Fibroblast of the aortic adventitia (primary cell): ENCODE results near the gene COL6A5. TPM values are rescaled to one million over a fixed set of nuclear protein-coding genes. Genes with fewer than 3 reads are reported as not detected.
"Not testable (repeated sequence)": the region's sequence is repeated elsewhere in the genome, so short reads cannot be mapped to it uniquely, and the experiment has no call there.

Experiments used
- DNase-seq: peaks from one replicate; pipeline ENCODE4 v3.0.0-alpha.2; 2010; ENCODE audit warnings: low read depth
- H3K4me3 ChIP-seq: 2 replicates; pipeline ENCODE4 v1.5.1; 2011; ENCODE audit warnings: low read depth, mild to moderate bottlenecking, control low read depth, low read length, moderate library complexity
- CTCF ChIP-seq: IDR thresholded peaks from 2 replicates; pipeline ENCODE4 v1.5.1; 2011; ENCODE audit warnings: mild to moderate bottlenecking, low read length, control low read depth, inconsistent platforms; ENCODE audit not compliant: insufficient read depth
- total RNA-seq: library from RNA; depleted of rRNA; stranded (reverse); fragments of >200 nt; gene quantifications from 2 replicates; pipeline ENCODE4 v1.2.3, GENCODE V29; 2012; ENCODE audit warnings: low replicate concordance

COL6A5 gene
- total RNA-seq, 1 donor, result under 0.01 TPM

GRCh38 chr3:130395916-130396315 lies 50.4 kb downstream of the COL6A5 start:
- H3K4me3 ChIP-seq, result no peak overlapping the region
- no peak for TF ChIP-seq CTCF
- DNase-seq, result no peak

GRCh38 chr3:130404401-130404800 lies 58.9 kb downstream of the COL6A5 start:
- H3K4me3 ChIP-seq, result no peak overlapping the region
- no peak for DNase-seq
- no peak for TF ChIP-seq CTCF

GRCh38 chr3:130405956-130406355 lies 60.5 kb downstream of the COL6A5 start:
- H3K4me3 ChIP-seq, result no peak overlapping the region
- no peak for DNase-seq
- no peak for TF ChIP-seq CTCF

- H3K4me3 ChIP-seq, DNase-seq: not testable (repeated sequence)
Observed at GRCh38 chr3:130408253-130408652, 62.8 kb downstream of the COL6A5 start.

GRCh38 chr3:130411320-130411719 lies 65.8 kb downstream of the COL6A5 start:
- no peak for DNase-seq
- no peak overlapping the region for H3K4me3 ChIP-seq
- TF ChIP-seq CTCF, result no peak

- no peak for TF ChIP-seq CTCF
- no peak for DNase-seq
- no peak overlapping the region for H3K4me3 ChIP-seq
Observed at GRCh38 chr3:130412991-130413560, 67.6 kb downstream of the COL6A5 start.

- DNase-seq, result no peak
- TF ChIP-seq CTCF, result no peak
- no peak overlapping the region for H3K4me3 ChIP-seq
Observed at GRCh38 chr3:130414457-130414856, 69.0 kb downstream of the COL6A5 start.
